Parietal lobe (tissue), 1 donor: ENCODE data around the gene BRD2. TPM values are rescaled to one million over a fixed set of nuclear protein-coding genes. Genes with fewer than 3 reads are reported as not detected.

Source experiments
- total RNA-seq: library from RNA; depleted of rRNA; stranded (reverse); fragments of >200 nt; gene quantifications from one replicate; pipeline ENCODE4 v1.2.3, GENCODE V29; 2014

BRD2 gene
- total RNA-seq, result 124 TPM

DNA sequence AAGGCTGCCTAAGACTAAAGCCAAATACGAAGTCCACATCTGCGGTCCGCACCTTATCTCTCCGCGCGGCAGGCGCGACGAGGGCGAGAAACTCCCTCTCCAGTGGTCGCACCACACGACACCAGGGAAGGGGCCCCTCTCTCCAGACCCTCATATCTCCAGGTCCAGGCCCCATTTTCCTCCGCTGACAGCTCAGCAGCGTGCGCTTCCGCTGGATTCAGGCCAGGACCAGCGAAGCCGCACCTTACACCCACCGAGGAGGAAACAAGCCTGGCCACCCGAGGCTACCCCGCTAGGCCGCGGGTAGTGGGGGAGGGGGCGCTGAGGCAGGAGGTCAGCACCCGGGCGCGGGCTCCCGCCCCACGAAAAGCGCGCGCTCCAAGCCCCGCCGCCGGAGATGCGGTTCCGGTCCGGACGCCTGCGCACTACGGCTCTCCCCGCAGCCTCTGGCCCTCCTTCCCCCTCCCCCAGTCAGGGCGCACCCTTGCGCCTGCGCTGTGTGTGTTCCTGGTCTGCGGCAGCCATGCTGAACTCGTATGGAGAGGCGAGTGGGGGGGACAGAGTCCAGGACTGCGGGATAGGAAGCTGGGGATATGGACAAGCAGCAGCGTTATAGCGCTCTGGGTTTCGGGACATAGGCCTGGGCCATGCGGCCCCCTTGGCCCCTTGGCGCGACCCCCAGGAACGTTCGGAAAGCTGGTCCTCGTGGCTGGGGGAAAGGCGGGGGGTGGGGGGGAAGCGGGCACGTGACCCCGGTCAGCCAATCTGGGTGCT, at the start of gene BRD2:
Gene BRD2 (plus strand): TSS at position 502 of the 774 bp plus-strand sequence. CDS start 4,305 bp downstream, outside the sequence.

DNA sequence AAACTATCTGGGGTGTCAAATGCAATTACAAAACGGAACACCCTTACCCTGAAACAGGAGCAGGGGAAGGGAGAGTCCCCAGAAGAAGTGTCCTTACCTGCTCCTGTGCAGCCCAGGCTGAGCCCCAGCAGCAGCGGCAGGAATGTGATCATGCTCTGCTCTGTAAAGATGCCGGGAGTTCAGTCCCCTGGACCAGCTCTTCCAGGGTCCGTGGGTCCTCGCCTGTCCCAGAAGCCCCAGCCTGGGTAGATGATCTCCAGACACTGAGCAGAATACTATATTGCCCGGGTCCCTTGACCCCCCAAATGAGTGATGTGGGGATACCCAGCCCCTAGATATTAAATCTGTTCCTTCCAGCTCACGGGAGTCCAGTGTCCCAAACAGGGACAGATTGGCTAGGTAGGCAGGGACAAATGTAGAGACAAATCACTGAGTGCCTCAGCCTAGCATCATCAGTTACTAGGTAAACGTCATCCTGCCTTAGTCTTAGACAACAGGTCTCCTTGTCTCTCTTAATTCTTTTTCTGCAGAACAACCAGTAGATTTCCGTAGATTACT, 27.7 kb upstream of the BRD2 start, which contains the start of gene HLA-DMB:
Gene HLA-DMB (minus strand): TSS at position 373 of the 558 bp plus-strand sequence. CDS start 221 bp downstream, at position 152.

DNA sequence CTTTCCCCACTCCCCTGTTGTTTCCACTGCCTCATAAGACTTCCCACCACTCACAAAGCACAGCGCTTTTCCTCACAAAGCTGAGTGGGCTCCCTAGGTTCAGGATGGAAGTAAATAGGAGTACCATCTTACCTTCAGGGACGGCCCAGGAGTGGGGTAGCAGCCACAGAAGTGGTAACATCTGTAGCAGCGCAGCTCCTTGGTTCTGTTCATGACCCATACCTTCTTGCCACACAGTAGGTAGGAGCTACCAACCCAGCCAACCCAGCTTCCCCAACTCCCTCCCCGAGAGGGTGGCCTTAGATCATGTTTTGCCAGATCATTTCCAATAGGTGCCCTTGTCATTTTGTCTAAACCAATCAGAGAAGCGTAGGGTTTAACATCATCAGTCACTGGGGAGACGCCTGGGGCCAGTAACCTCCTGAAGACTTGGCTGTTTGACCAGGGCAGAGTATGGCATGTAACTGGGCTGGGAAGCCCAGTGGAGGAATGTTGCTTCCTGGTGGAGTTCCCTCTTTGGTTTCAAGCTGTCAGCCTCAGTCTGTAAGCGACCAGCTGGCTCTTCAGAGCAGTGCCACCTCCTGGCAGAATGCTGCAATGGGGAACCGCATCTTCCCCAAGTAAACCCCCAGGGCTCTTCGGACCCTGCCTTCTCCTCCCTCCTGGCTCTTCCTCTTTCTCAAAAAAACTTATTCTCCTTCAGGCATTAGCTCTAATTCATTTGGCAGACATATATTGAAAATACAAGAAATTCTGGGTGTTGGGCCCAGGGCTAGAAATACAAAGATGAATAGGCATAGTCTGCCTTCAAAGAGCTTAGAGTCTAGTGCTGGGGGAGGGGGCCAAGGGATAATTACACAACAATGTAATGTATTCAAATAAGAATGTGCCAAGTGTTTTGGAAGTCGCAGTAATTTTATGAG, 15.3 kb upstream of the BRD2 start, which contains the start of gene HLA-DMA:
Gene HLA-DMA (minus strand): TSS at position 281 of the 923 bp plus-strand sequence. CDS start 61 bp downstream, at position 220.

DNA sequence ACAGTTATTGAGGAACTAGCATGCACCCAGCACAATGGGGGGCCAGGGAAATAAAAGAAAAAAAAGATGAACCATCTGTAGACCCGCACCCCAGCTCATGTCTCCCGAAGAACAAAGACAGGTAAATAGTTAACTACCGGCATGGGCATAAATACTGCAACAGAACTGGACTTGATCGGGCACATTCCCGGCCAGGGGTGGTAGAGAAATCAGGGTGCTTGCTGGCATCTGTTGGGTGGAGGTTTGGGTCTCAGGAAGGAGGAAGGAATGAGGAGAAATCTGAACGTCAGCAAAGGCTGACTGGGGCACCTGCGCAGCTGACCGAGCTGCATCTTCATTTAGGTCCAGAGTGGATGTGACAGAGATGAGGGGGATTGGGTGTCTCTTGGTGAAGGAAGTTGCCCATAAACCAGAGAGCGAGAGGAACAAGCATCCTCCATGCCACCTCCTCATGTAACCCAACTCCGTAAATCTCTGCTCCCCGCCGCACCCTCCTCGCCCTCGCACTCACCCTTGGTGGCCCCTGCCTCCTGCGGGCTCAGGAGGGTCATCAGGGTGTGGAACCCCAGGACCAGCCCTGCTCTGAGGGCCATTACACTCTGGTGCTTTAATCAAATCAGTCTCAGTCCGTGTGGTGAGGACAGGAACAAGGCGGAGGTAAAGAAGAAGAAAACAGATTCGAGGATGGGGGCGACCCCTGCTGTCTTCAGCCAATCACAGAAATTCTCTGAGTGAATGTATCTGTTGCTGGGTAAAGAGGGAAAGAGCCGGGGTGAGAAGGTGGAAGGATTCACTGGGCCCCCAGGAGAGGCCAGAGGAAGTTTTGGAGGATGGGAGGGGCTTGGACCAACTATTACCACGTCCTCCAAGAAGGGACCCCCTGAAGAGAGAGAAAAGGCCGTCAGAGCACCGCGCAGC, 40.8 kb downstream of the BRD2 start, which contains the start of gene HLA-DOA:
Gene HLA-DOA (minus strand): TSS at position 648 of the 918 bp plus-strand sequence.

Other genes with a start within 250 kb of the BRD2 start
- not detected for gene HLA-DQA2, start 227.2 kb upstream of the BRD2 start, total RNA-seq
- not detected for gene HLA-DQB2, start 205.1 kb upstream of the BRD2 start, total RNA-seq
- not detected for gene HLA-DOB, start 151.6 kb upstream of the BRD2 start, total RNA-seq
- gene TAP2, start 129.9 kb upstream of the BRD2 start, total RNA-seq, result 8.8 TPM
- gene PSMB8, start 124.5 kb upstream of the BRD2 start, total RNA-seq, result 2.5 TPM
- 4.7 TPM for gene TAP1, start 114.9 kb upstream of the BRD2 start, total RNA-seq
- 0.94 TPM for gene PSMB9, start 114.4 kb upstream of the BRD2 start, total RNA-seq
- gene HLA-DMB, start 27.6 kb upstream of the BRD2 start, total RNA-seq, result 0.31 TPM
- gene HLA-DMA, start 15.5 kb upstream of the BRD2 start, total RNA-seq, result 1.6 TPM
- 0.31 TPM for gene HLA-DOA, start 41.0 kb downstream of the BRD2 start, total RNA-seq
- gene HLA-DPA1, start 105.1 kb downstream of the BRD2 start, total RNA-seq, result 0.94 TPM
- 1.9 TPM for gene HLA-DPB1, start 107.4 kb downstream of the BRD2 start, total RNA-seq
- 3.4 TPM for gene COL11A2, start 223.9 kb downstream of the BRD2 start, total RNA-seq
- gene RXRB, start 232.1 kb downstream of the BRD2 start, total RNA-seq, result 33.2 TPM
- 36.9 TPM for gene SLC39A7, start 232.3 kb downstream of the BRD2 start, total RNA-seq
- 4.4 TPM for gene HSD17B8, start 236.1 kb downstream of the BRD2 start, total RNA-seq
- gene RING1, start 239.9 kb downstream of the BRD2 start, total RNA-seq, result 21.9 TPM